Measurements from ENCODE around the gene RUNDC1.

Gene RUNDC1

GRCh38 chr17:43019418-43019817 lies 39.1 kb downstream of the RUNDC1 start:
- peaks cover 0 to 61% (median 4%) of the 10 kb centered on the region in 11 experiments; a peak in 8 of 22 replicates for H4K20me1 ChIP-seq
- peaks cover 12 to 60% (median 32%) of the 10 kb centered on the region in 11 experiments; a peak in 19 of 22 replicates for H3K36me3 ChIP-seq
- peaks cover 42 to 76% (median 68%) of the 10 kb centered on the region in 10 experiments for H3K4me1 ChIP-seq
- peak overlapping the region in 10 of 11 experiments; percentile 45 to 83 (median 68); a peak in 19 of 22 replicates for H3K27ac ChIP-seq
- peak overlapping the region in 5 of 10 experiments; percentile 85 to 100 (median 93); a peak in 10 of 20 replicates for H3K4me3 ChIP-seq
- no peaks in the 10 kb centered on the region; a peak in 1 of 22 replicates for H3K27me3 ChIP-seq
- no peak for TF ChIP-seq Cebpa-rat (IDR thresholded peaks at IDR 0.05)
- peak overlapping the region; percentile 92 to 100 (median 99) for H3K4me2 ChIP-seq
- peak overlapping the region; percentile 23 to 91 (median 82); a peak in 21 of 22 replicates for H3K9ac ChIP-seq
- H3K9me3 ChIP-seq (replicated peaks in 1 of 11) = no peaks in the 10 kb centered on the region

GRCh38 chr17:43020030-43020621 lies 39.8 kb downstream of the RUNDC1 start:
- Histone ChIP-seq H3K36me3 (peaks cover 12 to 53% (median 25%) of the 10 kb centered on the region in 11 experiments; a peak in 18 of 22 replicates), H3K4me3 (peak overlapping the region in 8 of 10 experiments; percentile 8 to 100 (median 92); a peak in 13 of 20 replicates), H3K9me3 (replicated peaks in 1 of 11) (no peaks in the 10 kb centered on the region), H3K27me3 (peaks cover 0 to 5% (median 0%) of the 10 kb centered on the region in 11 experiments; a peak in 7 of 22 replicates), H3K4me1 (peaks cover 42 to 70% (median 64%) of the 10 kb centered on the region in 10 experiments), H4K20me1 (peaks cover 0 to 54% (median 4%) of the 10 kb centered on the region in 11 experiments; a peak in 8 of 22 replicates), H3K9ac (peak overlapping the region; percentile 23 to 91 (median 82); a peak in 21 of 22 replicates), H3K4me2 (peak overlapping the region; percentile 92 to 100 (median 99)), H3K27ac (peak overlapping the region; percentile 39 to 83 (median 66); a peak in 21 of 22 replicates)
- no peak for TF ChIP-seq Cebpa-rat (IDR thresholded peaks at IDR 0.05)

GRCh38 chr17:43020789-43021740 lies 40.7 kb downstream of the RUNDC1 start:
- peak overlapping the region; percentile 65 to 86 (median 72) for H3K27ac ChIP-seq

GRCh38 chr17:43021741-43022512 lies 41.6 kb downstream of the RUNDC1 start, which contains the start of gene VAT1:
TSS of gene VAT1 (minus strand) at chr17:43022385. CDS start at chr17:43022322, 63 bp downstream.
- peaks cover 0 to 35% (median 8%) of the 10 kb centered on the region in 11 experiments; a peak in 12 of 22 replicates for H3K36me3 ChIP-seq

More at GRCh38 chr17:43020789-43021740, 40.7 kb downstream of the RUNDC1 start:
- Histone ChIP-seq H3K27me3 (peaks cover 0 to 14% (median 4%) of the 10 kb centered on the region in 11 experiments; a peak in 9 of 22 replicates), H3K4me3 (peak overlapping the region; percentile 78 to 100 (median 92)), H3K4me2 (peak overlapping the region; percentile 92 to 100 (median 99)), H3K4me1 (peaks cover 51 to 70% (median 62%) of the 10 kb centered on the region in 10 experiments), H4K20me1 (peaks cover 0 to 45% (median 4%) of the 10 kb centered on the region in 11 experiments; a peak in 9 of 22 replicates), H3K9ac (peak overlapping the region; percentile 77 to 91 (median 84)), H3K36me3 (peaks cover 5 to 43% (median 16%) of the 10 kb centered on the region in 11 experiments; a peak in 18 of 22 replicates), H3K9me3 (replicated peaks in 1 of 11) (no peaks in the 10 kb centered on the region)
- TF ChIP-seq Cebpa-rat (IDR thresholded peaks at IDR 0.05) = no peak

GRCh38 chr17:43024407-43025289 lies 44.3 kb downstream of the RUNDC1 start, which contains the start of gene RND2:
TSS of gene RND2 (plus strand) at chr17:43025231. CDS start at chr17:43025348, 117 bp downstream.
- peak within 1 kb of the TSS; percentile 64 to 79 (median 77) for H3K9ac ChIP-seq
- peaks cover 0 to 8% (median 0%) of the 10 kb centered on the region in 11 experiments; a peak in 3 of 22 replicates for H3K36me3 ChIP-seq
- no peak for TF ChIP-seq Cebpa-rat (IDR thresholded peaks at IDR 0.05)
- peaks cover 25 to 61% (median 47%) of the 10 kb centered on the region in 10 experiments for H3K4me1 ChIP-seq
- H3K27ac ChIP-seq = peak within 1 kb of the TSS; percentile 37 to 72 (median 67); a peak in 20 of 22 replicates
- H3K4me3 ChIP-seq = peak within 1 kb of the TSS; percentile 60 to 77 (median 65)
- H3K27me3 ChIP-seq = peaks cover 0 to 20% (median 5%) of the 10 kb centered on the region in 11 experiments; a peak in 9 of 22 replicates
- H3K9me3 ChIP-seq (replicated peaks in 1 of 11) = no peaks in the 10 kb centered on the region
- peak within 1 kb of the TSS; percentile 85 to 99 (median 98) for H3K4me2 ChIP-seq
- peaks cover 0 to 9% (median 0%) of the 10 kb centered on the region in 11 experiments; a peak in 6 of 22 replicates for H4K20me1 ChIP-seq

More at GRCh38 chr17:43021741-43022512, 41.6 kb downstream of the RUNDC1 start, which contains the start of gene VAT1:
- peaks cover 0 to 36% (median 4%) of the 10 kb centered on the region in 11 experiments; a peak in 9 of 22 replicates for H4K20me1 ChIP-seq
- peak within 1 kb of the TSS; percentile 78 to 100 (median 92) for H3K4me3 ChIP-seq
- peak within 1 kb of the TSS; percentile 77 to 91 (median 84) for H3K9ac ChIP-seq
- TF ChIP-seq Cebpa-rat (IDR thresholded peaks at IDR 0.05) = no peak
- H3K4me2 ChIP-seq = peak within 1 kb of the TSS; percentile 92 to 100 (median 99)
- H3K27ac ChIP-seq = peak within 1 kb of the TSS; percentile 65 to 86 (median 72)
- H3K9me3 ChIP-seq (replicated peaks in 1 of 11) = no peaks in the 10 kb centered on the region
- H3K4me1 ChIP-seq = peaks cover 44 to 79% (median 65%) of the 10 kb centered on the region in 10 experiments
- peaks cover 0 to 20% (median 5%) of the 10 kb centered on the region in 11 experiments; a peak in 9 of 22 replicates for H3K27me3 ChIP-seq

GRCh38 chr17:43025290-43025657 lies 44.9 kb downstream of the RUNDC1 start:
- Histone ChIP-seq H3K4me2 (peak overlapping the region in 9 of 11 experiments; percentile 39 to 99 (median 85); a peak in 16 of 22 replicates), H3K9ac (peak overlapping the region in 3 of 11 experiments; percentile 11 to 53 (median 32); a peak in 3 of 22 replicates), H3K27ac (no peak overlapping the region), H3K4me1 (peaks cover 19 to 56% (median 44%) of the 10 kb centered on the region in 10 experiments), H3K9me3 (replicated peaks in 1 of 11) (no peaks in the 10 kb centered on the region), H4K20me1 (peaks cover 0 to 3% (median 0%) of the 10 kb centered on the region in 11 experiments; a peak in 4 of 22 replicates), H3K4me3 (peak overlapping the region in 6 of 10 experiments; percentile 24 to 77 (median 58); a peak in 8 of 20 replicates), H3K27me3 (peaks cover 0 to 20% (median 5%) of the 10 kb centered on the region in 11 experiments; a peak in 9 of 22 replicates), H3K36me3 (0 out of 22 replicates have a peak, but pooled peaks cover 0 to 2% (median 0%) of the 10 kb centered on the region in 11 experiments)
- no peak for TF ChIP-seq Cebpa-rat (IDR thresholded peaks at IDR 0.05)

All from BLaER1 treated with 17β-estradiol and CSF1 and Interleukin-3, amounts not matched to agents 10 nM and 100 nM (cell line).